ENCODE measurements around the gene SIRPB2. TPM values are rescaled to one million over a fixed set of nuclear protein-coding genes. Genes with fewer than 3 reads are reported as not detected.

Gene SIRPB2
- total and polyA plus RNA-seq, 2 of the 4 experiments (the other 2 are of a cell fraction) = not detected

DNA sequence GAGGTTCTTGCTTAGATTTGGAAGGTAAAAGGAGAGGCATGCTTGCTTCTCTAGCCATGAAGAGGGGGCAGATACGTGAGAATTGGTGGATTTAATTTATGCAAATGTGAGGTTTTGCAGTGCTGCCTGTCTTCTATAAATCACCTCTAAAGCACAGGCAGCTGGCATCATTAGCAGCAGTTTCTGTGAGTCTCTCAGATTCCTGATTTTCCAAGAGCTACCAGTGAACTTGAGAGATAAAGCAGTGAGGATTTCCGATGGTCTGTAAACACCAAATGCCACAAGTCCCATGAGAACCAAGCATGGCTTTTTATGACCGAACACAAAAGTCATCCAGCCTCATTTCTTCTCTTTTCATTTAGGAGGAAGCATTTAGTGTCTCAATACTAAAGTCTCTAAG, 3.2 kb upstream of the SIRPB2 start:
- H3K9ac ChIP-seq (ENCODE audit: low read depth, low read length) = no peak overlapping the region
- in situ Hi-C loops (cut with MboI; ENCODE audit: low sequenced_read_pairs) (no loop called here), intact Hi-C loops (cut with micrococcal nuclease) (no loop called here), dilution Hi-C loops (cut with HindIII; ENCODE audit: low sequenced_read_pairs, unreplicated experiment) (no loop called here)
- H3K27me3 ChIP-seq (ENCODE audit: control insufficient read depth, insufficient read depth, low read length) = peaks cover 28% of the 10 kb centered on the region
- H3K4me3 ChIP-seq (ENCODE audit: insufficient read depth, low read depth, low read length) = no peak overlapping the region
- H2BK5ac ChIP-seq (ENCODE audit: low read depth, low read length, poor library complexity, severe bottlenecking) = no peak overlapping the region
- H2BK15ac ChIP-seq (ENCODE audit: low read depth, low read length) = no peak overlapping the region
- no peak overlapping the region for H4K8ac ChIP-seq (ENCODE audit: low read depth in 2 of 2, low read length in 2 of 2)
- TF ChIP-seq FOS (IDR thresholded peaks at IDR 0.05; ENCODE audit: low read depth, low read length) (no peak), CHD1 (IDR thresholded peaks at IDR 0.05; ENCODE audit: low read depth, low read length) (no peak), USF2 (IDR thresholded peaks at IDR 0.05; ENCODE audit: low read depth, low read length) (no peak), RAD21 (IDR thresholded peaks at IDR 0.05; ENCODE audit: low read length) (no peak), RFX5 (IDR thresholded peaks at IDR 0.05; ENCODE audit: low read depth, low read length) (no peak)
- BruUV-seq (replicated peaks) = no TSS peak
- no peak overlapping the region for H4K5ac ChIP-seq (ENCODE audit: low read depth, low read length)
- no peaks in the 10 kb centered on the region for H3K4me1 ChIP-seq (ENCODE audit: control insufficient read depth, insufficient read depth, low read length)
- ChIA-PET POLR2A (ENCODE audit: unreplicated experiment) (no interaction called here), CTCF (interaction anchor here (2.1 kb wide), 1 partner anchor 9 kb away, joined by 5 read pairs; no protein-coding TSS in a partner anchor)
- no peak overlapping the region for H2AK5ac ChIP-seq (ENCODE audit: low read depth, low read length)
- no peak overlapping the region for H3K14ac ChIP-seq (replicated peaks; ENCODE audit: low read depth, low read length)
- DNase-seq = no peak
- H3K9me1 ChIP-seq (ENCODE audit: insufficient read depth, low read length) = no peaks in the 10 kb centered on the region
- H2BK20ac ChIP-seq (ENCODE audit: low read depth, low read length) = no peak overlapping the region
- H2AFZ ChIP-seq (replicated peaks; ENCODE audit: low read length, poor library complexity) = no peak overlapping the region
- H3K4me2 ChIP-seq (ENCODE audit: low read depth, low read length) = no peak overlapping the region
- no peak overlapping the region for H3K23ac ChIP-seq (ENCODE audit: low read depth, low read length)
- no peak overlapping the region for H3K56ac ChIP-seq (ENCODE audit: extremely low read depth, insufficient read depth, low read length)
- no peaks in the 10 kb centered on the region for H4K20me1 ChIP-seq (ENCODE audit: insufficient read depth, low read length)
- no peak overlapping the region for H3K18ac ChIP-seq (ENCODE audit: low read depth, low read length)
- WGBS, 2 experiments (ENCODE audit: extremely low coverage in 2 of 2, insufficient read length in 1 of 2) = no CpG with 5 or more reads among the region's 3 CpGs
- H2AK9ac ChIP-seq (replicated peaks; ENCODE audit: low read depth, low read length, poor library complexity) = no peak overlapping the region
- H2BK120ac ChIP-seq (ENCODE audit: low read depth, low read length) = no peak overlapping the region
- no peak overlapping the region for H4K91ac ChIP-seq (ENCODE audit: insufficient read depth, low read depth, low read length)
- no peaks in the 10 kb centered on the region for H3K79me1 ChIP-seq (ENCODE audit: low read depth in 1 of 2, low read length in 2 of 2)
- ATAC-seq (ENCODE audit: low read depth) = no peak
- H3K36me3 ChIP-seq (ENCODE audit: control insufficient read depth, insufficient read depth, low read length) = no peaks in the 10 kb centered on the region
- 0 out of 2 replicates have a peak, but pooled peaks cover 3% of the 10 kb centered on the region for H3K9me3 ChIP-seq (ENCODE audit: control insufficient read depth, insufficient read depth, low read length)
- H3K27ac ChIP-seq (ENCODE audit: insufficient read depth, low read length) = no peak overlapping the region
- no peak overlapping the region for H3K4ac ChIP-seq (ENCODE audit: low read depth, low read length)
